Ishikawa (cell line): ENCODE results near the gene CSTB.

Experiments
- CEBPB ChIP-seq: IDR thresholded peaks from 2 replicates; pipeline ENCODE4 v1.6.1; 2012
- CREB1 ChIP-seq: IDR thresholded peaks from 2 replicates; pipeline ENCODE4 v1.6.1; 2012; ENCODE audit warnings: low read depth
- EGR1 ChIP-seq: IDR thresholded peaks from 2 replicates; pipeline ENCODE4 v1.6.1; 2012
- EP300 ChIP-seq: IDR thresholded peaks from 2 replicates; pipeline ENCODE4 v1.6.1; 2012; ENCODE audit warnings: borderline replicate concordance
- FOXM1 ChIP-seq: IDR thresholded peaks from 2 replicates; pipeline ENCODE4 v1.6.1; 2012; ENCODE audit warnings: low read depth, borderline replicate concordance
- NFIC ChIP-seq: IDR thresholded peaks from 2 replicates; pipeline ENCODE4 v1.6.1; 2012
- RAD21 ChIP-seq: IDR thresholded peaks from 2 replicates; pipeline ENCODE4 v1.6.1; 2012; ENCODE audit warnings: low read depth
- TAF1 ChIP-seq: IDR thresholded peaks from 2 replicates; pipeline ENCODE4 v1.6.1; 2012; ENCODE audit warnings: low read depth, mild to moderate bottlenecking
- TCF12 ChIP-seq: IDR thresholded peaks from 2 replicates; pipeline ENCODE4 v1.6.1; 2012; ENCODE audit warnings: low read depth
- TEAD4 ChIP-seq: IDR thresholded peaks from 2 replicates; pipeline ENCODE4 v1.6.1; 2012
- YY1 ChIP-seq: IDR thresholded peaks from 2 replicates; pipeline ENCODE4 v1.6.1; 2012; ENCODE audit warnings: low read depth
- ZBTB7A ChIP-seq: IDR thresholded peaks from 2 replicates; pipeline ENCODE4 v1.6.1; 2012; ENCODE audit warnings: low read depth
- TF ChIP-seq, protein P1 (sequence below): IDR thresholded peaks from 2 replicates; pipeline ENCODE4 v1.6.1; 2012
- TF ChIP-seq, protein P2 (sequence below): IDR thresholded peaks from 2 replicates; pipeline ENCODE4 v1.6.1; 2012
- TF ChIP-seq, protein P3 (sequence below): IDR thresholded peaks from 2 replicates; pipeline ENCODE4 v1.6.1; 2012; ENCODE audit warnings: low read depth, mild to moderate bottlenecking

CSTB gene

DNA sequence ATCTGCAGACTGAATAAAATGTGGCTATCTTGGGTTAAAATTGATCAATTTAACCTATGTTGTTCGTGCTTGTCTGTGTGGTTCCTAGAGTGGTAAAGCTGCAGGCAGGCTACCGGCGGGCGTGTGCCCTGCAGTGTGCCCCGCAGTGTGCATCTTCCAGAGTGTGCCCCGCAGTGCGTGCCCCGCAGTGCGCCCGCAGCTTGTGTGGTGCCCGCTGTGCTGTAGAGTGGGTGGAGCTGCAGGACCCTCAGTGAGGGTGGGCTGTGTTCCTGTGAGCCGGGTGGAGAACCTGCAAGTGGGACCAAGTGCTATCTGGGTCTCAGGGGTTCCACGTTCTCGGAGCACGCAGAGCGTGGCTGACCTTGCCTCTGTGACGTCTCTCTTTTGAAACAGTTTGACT lies 24.0 kb upstream of the CSTB start:
- TF ChIP-seq YY1 = no peak
- TF ChIP-seq, protein P1, sequence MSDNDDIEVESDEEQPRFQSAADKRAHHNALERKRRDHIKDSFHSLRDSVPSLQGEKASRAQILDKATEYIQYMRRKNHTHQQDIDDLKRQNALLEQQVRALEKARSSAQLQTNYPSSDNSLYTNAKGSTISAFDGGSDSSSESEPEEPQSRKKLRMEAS = no peak
- TF ChIP-seq FOXM1 = no peak
- TF ChIP-seq NFIC = no peak
- no peak for TF ChIP-seq ZBTB7A
- TF ChIP-seq RAD21 = no peak
- TF ChIP-seq, protein P2, sequence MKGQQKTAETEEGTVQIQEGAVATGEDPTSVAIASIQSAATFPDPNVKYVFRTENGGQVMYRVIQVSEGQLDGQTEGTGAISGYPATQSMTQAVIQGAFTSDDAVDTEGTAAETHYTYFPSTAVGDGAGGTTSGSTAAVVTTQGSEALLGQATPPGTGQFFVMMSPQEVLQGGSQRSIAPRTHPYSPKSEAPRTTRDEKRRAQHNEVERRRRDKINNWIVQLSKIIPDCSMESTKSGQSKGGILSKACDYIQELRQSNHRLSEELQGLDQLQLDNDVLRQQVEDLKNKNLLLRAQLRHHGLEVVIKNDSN = no peak

DNA sequence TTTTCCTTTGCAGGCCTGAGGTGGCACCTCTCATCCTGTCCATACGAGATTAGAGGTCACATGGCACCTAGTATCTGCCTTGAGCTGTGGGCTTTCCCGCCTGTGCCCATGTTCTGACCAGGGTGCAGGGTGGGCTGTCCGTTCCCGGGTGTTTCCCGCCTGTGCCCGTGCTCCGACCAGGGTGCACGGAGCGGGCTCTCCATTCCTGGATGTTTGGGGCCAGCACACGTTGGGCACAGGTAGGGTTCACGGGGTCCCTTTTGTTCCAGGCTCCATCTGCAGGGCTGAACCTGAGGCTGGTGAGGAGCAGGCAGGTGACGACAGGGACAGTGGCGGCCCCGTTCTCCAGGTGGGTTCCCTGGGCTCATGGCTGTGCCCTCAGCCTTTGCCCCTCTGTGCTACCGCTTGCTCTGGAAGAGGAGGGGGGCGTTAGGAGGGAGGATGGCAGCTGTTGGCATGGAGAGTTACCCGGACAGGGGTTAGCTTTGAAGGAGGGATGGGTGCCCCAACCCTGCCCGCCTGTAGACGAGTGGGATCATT lies 23.3 kb upstream of the CSTB start:
- TF ChIP-seq ZBTB7A = no peak
- TF ChIP-seq TCF12 = no peak
- TF ChIP-seq TAF1 = no peak
- no peak for TF ChIP-seq YY1
- TF ChIP-seq, protein P3, sequence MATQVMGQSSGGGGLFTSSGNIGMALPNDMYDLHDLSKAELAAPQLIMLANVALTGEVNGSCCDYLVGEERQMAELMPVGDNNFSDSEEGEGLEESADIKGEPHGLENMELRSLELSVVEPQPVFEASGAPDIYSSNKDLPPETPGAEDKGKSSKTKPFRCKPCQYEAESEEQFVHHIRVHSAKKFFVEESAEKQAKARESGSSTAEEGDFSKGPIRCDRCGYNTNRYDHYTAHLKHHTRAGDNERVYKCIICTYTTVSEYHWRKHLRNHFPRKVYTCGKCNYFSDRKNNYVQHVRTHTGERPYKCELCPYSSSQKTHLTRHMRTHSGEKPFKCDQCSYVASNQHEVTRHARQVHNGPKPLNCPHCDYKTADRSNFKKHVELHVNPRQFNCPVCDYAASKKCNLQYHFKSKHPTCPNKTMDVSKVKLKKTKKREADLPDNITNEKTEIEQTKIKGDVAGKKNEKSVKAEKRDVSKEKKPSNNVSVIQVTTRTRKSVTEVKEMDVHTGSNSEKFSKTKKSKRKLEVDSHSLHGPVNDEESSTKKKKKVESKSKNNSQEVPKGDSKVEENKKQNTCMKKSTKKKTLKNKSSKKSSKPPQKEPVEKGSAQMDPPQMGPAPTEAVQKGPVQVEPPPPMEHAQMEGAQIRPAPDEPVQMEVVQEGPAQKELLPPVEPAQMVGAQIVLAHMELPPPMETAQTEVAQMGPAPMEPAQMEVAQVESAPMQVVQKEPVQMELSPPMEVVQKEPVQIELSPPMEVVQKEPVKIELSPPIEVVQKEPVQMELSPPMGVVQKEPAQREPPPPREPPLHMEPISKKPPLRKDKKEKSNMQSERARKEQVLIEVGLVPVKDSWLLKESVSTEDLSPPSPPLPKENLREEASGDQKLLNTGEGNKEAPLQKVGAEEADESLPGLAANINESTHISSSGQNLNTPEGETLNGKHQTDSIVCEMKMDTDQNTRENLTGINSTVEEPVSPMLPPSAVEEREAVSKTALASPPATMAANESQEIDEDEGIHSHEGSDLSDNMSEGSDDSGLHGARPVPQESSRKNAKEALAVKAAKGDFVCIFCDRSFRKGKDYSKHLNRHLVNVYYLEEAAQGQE = no peak

DNA sequence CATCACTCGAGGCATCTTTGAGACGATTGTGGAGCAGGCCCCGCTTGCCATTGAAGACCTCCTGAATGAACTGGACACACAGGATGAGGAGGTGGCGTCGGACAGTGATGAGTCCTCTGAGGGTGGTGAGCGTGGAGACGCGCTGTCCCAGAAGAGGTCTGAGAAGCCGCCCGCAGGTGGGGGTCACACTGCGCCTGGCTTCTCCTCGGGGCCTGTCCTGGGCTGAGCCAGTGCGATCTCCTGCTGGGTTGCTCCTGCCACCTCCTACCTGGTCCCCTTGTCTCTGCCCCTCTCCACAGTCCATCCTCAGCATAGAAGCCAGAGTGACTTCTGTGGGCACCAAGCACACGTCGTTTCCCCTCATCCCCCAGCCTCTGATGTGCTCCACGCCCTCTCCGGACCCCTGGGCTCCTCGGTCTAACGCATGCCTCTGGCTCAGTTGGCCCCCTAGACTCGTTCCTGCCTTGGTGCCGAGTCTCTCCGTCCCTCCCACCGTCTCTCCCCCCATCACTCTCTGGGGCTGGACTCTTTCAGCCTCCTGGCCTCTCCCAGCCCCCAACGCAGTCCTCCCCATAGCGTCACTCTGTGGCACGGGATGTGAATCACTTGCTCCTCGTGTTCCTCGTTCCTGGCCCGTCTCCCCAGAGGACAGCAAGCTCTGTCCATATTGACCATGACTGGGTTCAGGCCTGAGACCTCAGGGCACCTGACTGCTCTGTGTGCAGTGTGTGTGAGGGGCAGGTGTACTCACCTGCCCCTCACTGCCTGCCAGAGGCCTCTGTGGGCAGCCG lies 22.0 kb upstream of the CSTB start:
- TF ChIP-seq CREB1 = no peak
- TF ChIP-seq YY1 = no peak
- TF ChIP-seq EGR1 = no peak
- TF ChIP-seq TCF12 = no peak
- no peak for TF ChIP-seq CEBPB
- no peak for TF ChIP-seq RAD21
- TF ChIP-seq, protein P2 = no peak
- TF ChIP-seq ZBTB7A = no peak
- TF ChIP-seq TEAD4 = no peak

DNA sequence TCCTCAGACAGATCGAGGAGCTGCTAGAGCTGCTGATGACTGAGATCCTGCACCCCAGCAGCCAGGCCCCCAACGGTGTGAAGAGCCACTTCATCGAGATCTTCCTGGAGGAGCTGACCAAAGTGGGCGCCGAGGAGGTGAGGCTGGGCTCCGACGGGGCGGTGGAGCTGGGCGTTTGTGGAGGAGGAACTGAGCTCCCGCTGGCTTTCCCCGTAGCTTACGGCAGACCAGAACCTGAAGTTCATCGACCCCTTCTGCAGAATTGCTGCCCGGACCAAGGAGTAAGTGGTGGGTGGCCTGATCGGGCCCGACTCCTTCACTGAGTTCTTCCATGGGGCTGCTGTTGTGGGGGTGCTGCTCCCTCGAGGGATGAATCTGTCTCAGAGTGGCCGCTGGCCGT lies 21.3 kb upstream of the CSTB start:
- TF ChIP-seq ZBTB7A (no peak), TEAD4 (no peak), NFIC (no peak), TCF12 (no peak), FOXM1 (no peak), EP300 (no peak), RAD21 (no peak), CEBPB (no peak), EGR1 (no peak), YY1 (no peak), TAF1 (no peak), CREB1 (no peak)
- TF ChIP-seq, protein P1 = no peak
- TF ChIP-seq, protein P3 = no peak
- TF ChIP-seq, protein P2 = no peak

DNA sequence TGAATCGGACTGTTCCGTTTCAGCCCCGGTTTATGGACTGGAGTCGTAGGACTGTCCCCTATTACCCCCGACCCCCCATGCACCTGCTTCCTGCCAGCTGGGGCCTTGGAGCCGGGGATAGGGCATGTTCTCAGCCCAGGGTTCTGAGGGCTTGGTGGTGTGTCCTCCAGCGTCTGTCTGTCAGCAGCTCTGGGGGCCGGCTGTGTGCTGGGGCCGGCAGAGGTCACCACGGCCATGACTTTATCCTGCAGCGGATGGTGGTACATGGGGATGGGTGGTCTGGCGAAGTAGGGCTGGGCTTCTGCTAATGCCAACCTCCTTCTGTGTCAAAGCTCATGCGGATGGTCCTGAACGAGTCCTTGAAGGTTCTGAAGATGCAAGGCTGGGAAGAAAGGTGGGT lies 18.7 kb upstream of the CSTB start:
- no peak for TF ChIP-seq EGR1

DNA sequence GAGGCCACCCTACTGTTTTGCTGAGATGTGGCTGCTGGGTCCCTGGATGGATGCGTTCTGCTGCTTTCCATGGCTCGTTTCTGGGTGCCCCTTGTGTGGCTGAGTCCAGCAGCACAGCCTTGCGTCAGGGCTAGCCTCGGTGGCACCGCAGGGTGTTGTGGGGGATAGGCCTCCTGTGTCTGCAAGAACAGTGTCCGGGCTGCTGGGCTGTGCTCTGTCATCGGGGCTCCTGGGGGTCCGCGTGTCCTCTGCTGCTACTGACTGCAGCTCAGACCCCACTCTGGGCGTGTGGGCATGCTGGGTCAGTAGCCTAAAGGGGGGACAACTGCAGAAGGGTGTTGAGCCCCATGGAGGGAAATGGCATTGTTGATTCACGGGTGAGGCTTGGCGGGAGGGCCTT lies 18.2 kb upstream of the CSTB start:
- TF ChIP-seq, protein P1 = no peak
- TF ChIP-seq CREB1 (no peak), EGR1 (no peak), EP300 (no peak), TCF12 (no peak), NFIC (no peak), ZBTB7A (no peak), CEBPB (no peak)
- TF ChIP-seq, protein P2 = no peak
